BLaER1 (cell line): Measurements from ENCODE around the gene ADRA1B.
A peak's percentile ranks its signal among the peaks of the same experiment; 100 is the strongest.
"Not testable (repeated sequence)": the region's sequence is repeated elsewhere in the genome, so short reads cannot be mapped to it uniquely, and the experiment has no call there.

Experiments
- H3K27ac ChIP-seq: shearing (Covaris generic); formaldehyde crosslinking; 2 replicates; pipeline ENCODE4 v1.8.1; 2022
- H3K27me3 ChIP-seq: shearing (Covaris generic); formaldehyde crosslinking; 2 replicates; pipeline ENCODE4 v1.8.1; 2022
- H3K36me3 ChIP-seq: shearing (Covaris generic); formaldehyde crosslinking; 2 replicates; pipeline ENCODE4 v1.8.1; 2022
- H3K4me1 ChIP-seq: shearing (Covaris generic); formaldehyde crosslinking; 2 replicates; pipeline ENCODE4 v1.8.1; 2022
- H3K4me2 ChIP-seq: shearing (Covaris generic); formaldehyde crosslinking; 2 replicates; pipeline ENCODE4 v1.8.1; 2022
- H3K4me3 ChIP-seq: shearing (Covaris generic); formaldehyde crosslinking; 2 replicates; pipeline ENCODE4 v1.8.1; 2022
- H3K9ac ChIP-seq: shearing (Covaris generic); formaldehyde crosslinking; 2 replicates; pipeline ENCODE4 v1.8.1; 2022
- H3K9me3 ChIP-seq: shearing (Covaris generic); formaldehyde crosslinking; 2 replicates; pipeline ENCODE4 v1.8.1; 2022
- H4K20me1 ChIP-seq: shearing (Covaris generic); formaldehyde crosslinking; 2 replicates; pipeline ENCODE4 v1.8.1; 2022
- Cebpa-rat ChIP-seq: shearing (Covaris generic); IDR thresholded peaks from 2 replicates; pipeline ENCODE4 v1.8.1; 2022

Gene ADRA1B

DNA sequence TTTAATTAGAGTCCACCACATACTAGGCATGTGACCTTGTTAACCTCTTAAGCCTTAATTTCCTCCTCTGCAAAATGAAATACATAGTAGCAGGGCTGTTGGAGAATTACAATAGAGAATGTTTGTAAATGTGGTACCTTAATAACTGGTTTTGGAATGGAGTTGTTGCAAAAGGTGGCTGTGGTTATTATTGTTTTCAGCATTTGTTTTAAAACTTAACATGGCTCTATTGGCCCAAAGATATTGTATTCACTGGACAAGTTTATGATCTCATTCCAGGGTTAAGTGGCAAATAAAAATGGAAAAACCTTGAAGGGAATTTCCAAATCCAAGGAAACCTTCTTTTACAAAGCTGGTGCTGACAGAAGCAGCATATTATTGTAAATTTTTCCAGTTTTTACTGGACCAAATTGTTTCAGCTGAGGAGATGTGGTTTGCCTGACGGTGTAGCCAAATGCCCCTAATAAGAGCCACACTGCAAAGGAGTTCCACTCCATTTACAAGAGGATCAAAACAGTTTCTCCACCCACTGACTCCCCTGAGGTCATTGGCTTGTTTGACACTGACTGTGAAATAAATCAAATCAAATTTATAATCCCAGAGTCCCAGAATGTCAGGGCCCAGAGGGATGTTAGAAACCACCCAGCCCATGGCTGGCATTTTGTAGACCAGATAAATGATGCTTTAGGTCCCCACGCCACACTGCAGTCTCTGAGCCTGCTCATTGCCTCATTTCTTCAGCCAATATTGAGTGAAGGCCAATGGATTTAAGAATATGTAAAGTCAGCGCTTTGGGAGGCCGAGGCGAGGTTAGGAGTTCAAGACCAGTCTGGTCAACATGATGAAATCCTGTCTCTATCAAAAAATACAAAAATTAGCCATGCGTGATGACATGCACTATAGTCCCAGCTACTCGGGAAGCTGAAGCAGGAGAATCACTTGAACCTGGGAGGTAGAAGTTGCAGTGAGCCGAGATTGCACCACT lies 45.2 kb downstream of the ADRA1B start:
- Histone ChIP-seq H3K9me3 (no peaks in the 10 kb centered on the region), H3K4me3 (no peak overlapping the region), H4K20me1 (no peaks in the 10 kb centered on the region), H3K4me2 (no peak overlapping the region), H3K4me1 (no peaks in the 10 kb centered on the region), H3K36me3 (no peaks in the 10 kb centered on the region), H3K27me3 (no peaks in the 10 kb centered on the region), H3K27ac (no peak overlapping the region), H3K9ac (no peak overlapping the region)
- TF ChIP-seq Cebpa-rat, result no peak

DNA sequence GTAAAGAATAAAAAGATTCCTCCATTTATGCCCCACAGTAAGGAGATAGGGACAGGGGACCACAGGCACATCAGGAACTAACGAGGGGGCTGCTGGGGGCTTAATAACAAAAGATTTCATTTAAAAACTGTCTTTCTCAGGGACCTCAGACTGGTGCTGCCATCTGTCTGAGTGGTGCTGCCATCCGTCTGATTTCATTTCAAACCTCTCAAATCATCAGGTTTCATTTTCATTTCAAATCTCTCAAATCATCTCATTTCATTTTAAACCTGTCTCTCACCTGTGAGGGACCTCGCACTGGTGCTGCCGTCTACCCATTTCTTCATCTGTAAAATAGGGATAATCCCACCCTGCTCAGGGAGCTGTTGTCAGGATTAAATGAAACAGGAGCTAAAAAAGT lies 45.9 kb downstream of the ADRA1B start:
- no peaks in the 10 kb centered on the region for H3K36me3 ChIP-seq
- no peak overlapping the region for H3K27ac ChIP-seq
- H3K4me2 ChIP-seq, result no peak overlapping the region
- H3K9ac ChIP-seq, result no peak overlapping the region
- TF ChIP-seq Cebpa-rat, result no peak
- no peaks in the 10 kb centered on the region for H4K20me1 ChIP-seq
- H3K4me1 ChIP-seq, result no peaks in the 10 kb centered on the region
- no peaks in the 10 kb centered on the region for H3K27me3 ChIP-seq
- H3K4me3 ChIP-seq, result no peak overlapping the region
- no peaks in the 10 kb centered on the region for H3K9me3 ChIP-seq

DNA sequence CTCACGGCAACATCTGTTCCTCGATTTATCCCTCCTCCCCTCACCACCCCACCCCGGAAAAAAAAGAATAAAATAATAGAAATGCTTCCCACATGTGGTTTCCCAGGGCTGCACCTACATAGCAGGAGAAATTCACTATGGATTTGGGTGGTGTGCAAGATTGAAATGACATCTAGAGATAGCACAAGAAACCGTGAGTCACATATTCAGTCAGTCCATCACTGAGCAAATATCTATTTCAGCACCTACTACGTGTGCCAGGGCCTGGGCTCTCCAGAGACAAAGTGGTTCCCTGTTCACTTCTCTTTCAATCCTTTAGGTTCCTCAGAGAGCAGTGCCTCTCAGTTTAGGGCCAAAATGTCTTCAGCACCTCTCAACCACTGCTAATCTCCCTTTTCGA lies 47.7 kb downstream of the ADRA1B start:
- Histone ChIP-seq H3K4me2 (no peak overlapping the region), H3K36me3 (no peaks in the 10 kb centered on the region), H3K4me3 (no peak overlapping the region), H3K9ac (no peak overlapping the region), H3K27ac (no peak overlapping the region), H4K20me1 (no peaks in the 10 kb centered on the region), H3K4me1 (no peaks in the 10 kb centered on the region), H3K9me3 (no peaks in the 10 kb centered on the region), H3K27me3 (no peaks in the 10 kb centered on the region)
- no peak for TF ChIP-seq Cebpa-rat

DNA sequence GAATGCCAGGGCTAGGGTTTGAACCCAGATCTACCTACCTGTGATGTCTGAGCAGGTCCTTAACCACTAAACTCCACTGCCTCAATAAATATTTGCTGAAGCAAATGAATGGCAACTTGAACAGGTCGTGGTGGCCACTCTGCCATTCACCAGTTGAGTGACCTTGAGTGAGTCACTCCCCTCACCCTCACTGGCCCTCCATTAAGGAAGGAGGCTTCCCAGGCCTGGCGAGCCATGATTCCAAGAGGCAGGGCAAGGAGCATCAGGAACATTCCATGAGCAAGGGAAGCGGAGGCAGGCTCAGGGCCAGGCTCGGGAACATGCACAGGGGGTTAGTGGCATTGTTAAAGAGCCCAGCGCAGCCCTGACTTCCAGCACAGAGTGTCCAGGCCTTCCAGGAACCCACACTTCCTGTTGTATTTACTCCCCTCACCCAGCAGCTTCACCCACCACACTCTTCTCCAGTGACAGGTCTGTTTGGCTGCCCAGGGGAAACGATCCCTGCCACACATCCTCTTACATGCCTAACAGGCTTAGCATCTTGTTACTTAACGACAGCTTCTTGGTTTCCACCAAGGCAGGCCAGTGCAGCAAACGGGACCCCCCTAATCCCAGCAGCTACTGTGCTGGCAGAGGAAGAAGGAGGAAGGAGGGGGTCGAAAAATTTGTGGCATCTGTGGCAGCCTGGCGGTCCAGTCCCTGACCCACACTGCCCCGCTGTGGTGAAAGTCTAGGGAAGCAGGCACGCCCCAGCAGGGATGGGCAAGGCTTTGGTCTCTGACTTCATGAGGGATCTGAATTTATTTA lies 49.0 kb downstream of the ADRA1B start:
- no peak for TF ChIP-seq Cebpa-rat
- no peaks in the 10 kb centered on the region for H3K9me3 ChIP-seq

DNA sequence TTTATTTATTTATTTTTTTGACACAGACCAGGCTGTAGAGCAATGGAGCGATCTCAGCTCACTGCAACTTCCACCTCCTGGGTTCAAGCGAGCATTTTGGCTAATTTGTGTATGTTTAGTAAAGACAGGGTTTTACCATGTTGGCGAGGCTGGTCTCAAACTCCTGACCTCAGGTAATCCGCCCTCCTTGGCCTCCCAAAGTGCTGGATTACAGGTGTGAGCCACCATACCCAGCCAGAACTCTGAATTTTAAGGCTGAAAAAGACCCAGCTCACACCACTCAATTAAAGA lies 49.5 kb downstream of the ADRA1B start:
- not testable (repeated sequence) for H3K9me3 ChIP-seq, H3K4me1 ChIP-seq, H3K27ac ChIP-seq, H3K36me3 ChIP-seq, H3K9ac ChIP-seq, H3K4me3 ChIP-seq, H3K27me3 ChIP-seq, H4K20me1 ChIP-seq, H3K4me2 ChIP-seq

More for the DNA sequence above, 49.0 kb downstream of the ADRA1B start:
- H3K4me2 ChIP-seq, result no peak overlapping the region
- H3K4me1 ChIP-seq, result no peaks in the 10 kb centered on the region
- H3K9ac ChIP-seq, result no peak overlapping the region
- no peak overlapping the region for H3K27ac ChIP-seq
- H3K4me3 ChIP-seq, result no peak overlapping the region
- no peaks in the 10 kb centered on the region for H4K20me1 ChIP-seq
- H3K27me3 ChIP-seq, result peaks cover 3% of the 10 kb centered on the region
- no peaks in the 10 kb centered on the region for H3K36me3 ChIP-seq

DNA sequence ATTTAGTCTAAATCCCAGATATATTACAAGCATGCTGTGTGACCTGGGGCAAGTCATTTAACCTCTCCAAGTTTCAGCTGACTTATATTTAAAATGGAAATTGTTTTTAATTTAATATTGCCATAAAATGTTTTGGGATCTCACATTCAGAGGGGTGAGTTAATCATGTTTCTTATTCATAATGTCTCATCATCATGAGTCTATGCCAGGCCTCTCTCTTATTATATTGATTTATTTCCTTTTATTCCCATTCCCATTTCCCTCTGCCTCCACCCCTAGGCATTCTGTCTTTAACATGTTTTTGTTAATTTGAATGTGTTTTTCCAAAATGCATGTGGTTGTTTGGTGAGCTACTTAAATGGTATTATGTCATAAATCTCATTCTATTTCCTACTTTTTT lies 53.7 kb downstream of the ADRA1B start:
- H3K27me3 ChIP-seq, result peaks cover 49% of the 10 kb centered on the region
- no peak overlapping the region for H3K27ac ChIP-seq
- H4K20me1 ChIP-seq, result no peaks in the 10 kb centered on the region; the same call in 1 of the 2 replicates
- no peaks in the 10 kb centered on the region for H3K4me1 ChIP-seq
- peaks cover 15% of the 10 kb centered on the region for H3K9me3 ChIP-seq
- TF ChIP-seq Cebpa-rat, result no peak
- H3K4me3 ChIP-seq, result no peak overlapping the region
- H3K36me3 ChIP-seq, result no peaks in the 10 kb centered on the region
- H3K9ac ChIP-seq, result no peak overlapping the region
- H3K4me2 ChIP-seq, result no peak overlapping the region

DNA sequence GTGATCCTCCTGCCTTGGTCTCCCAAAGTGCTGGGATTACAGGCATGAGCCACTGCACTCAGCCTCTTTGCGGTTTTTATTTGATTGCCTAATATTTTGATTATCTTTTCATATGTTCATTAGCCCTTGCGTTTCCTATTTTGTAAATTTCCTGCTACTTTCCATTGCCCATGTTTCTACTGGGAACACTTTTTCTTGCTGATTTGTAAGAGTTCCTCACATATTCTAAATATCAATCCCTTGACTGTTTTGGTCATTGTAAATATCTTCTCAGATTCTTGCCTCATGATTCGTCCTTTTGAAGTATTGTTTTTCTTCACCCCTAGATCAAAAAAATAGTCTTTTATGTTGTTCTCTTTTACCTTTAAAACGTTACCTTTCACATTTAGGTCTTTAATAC lies 54.8 kb downstream of the ADRA1B start:
- Histone ChIP-seq H3K4me3 (no peak overlapping the region), H3K36me3 (no peaks in the 10 kb centered on the region), H3K4me2 (no peak overlapping the region), H3K4me1 (no peaks in the 10 kb centered on the region), H4K20me1 (no peaks in the 10 kb centered on the region; the same call in 1 of the 2 replicates), H3K9ac (no peak overlapping the region), H3K27ac (no peak overlapping the region), H3K9me3 (peaks cover 15% of the 10 kb centered on the region), H3K27me3 (peaks cover 51% of the 10 kb centered on the region)
- TF ChIP-seq Cebpa-rat, result no peak

DNA sequence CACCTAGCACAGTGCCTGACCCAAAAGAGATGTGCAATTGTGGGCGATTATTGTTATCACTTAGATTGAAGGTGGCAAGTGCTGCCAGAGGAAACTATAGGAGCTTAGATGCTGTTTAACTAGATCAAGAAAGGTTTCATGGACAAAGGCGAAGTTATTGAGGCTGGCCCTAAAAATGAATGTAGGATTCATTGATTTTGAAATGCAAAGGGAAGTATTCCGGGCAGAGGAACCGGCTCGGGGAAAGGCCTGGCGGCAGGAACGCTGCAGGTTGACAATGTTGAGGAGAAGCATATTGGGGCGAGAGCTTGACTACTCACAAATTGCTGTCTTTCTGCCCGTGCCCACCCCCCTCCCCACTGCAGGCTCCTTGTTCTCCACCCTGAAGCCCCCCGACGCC lies 55.2 kb downstream of the ADRA1B start:
- H3K27me3 ChIP-seq, result peaks cover 51% of the 10 kb centered on the region
- H3K4me3 ChIP-seq, result peak overlapping the region; percentile 59; the same call in 1 of the 2 replicates
- H3K9ac ChIP-seq, result no peak overlapping the region
- no peak for TF ChIP-seq Cebpa-rat
- no peaks in the 10 kb centered on the region for H3K4me1 ChIP-seq
- no peaks in the 10 kb centered on the region; the same call in 1 of the 2 replicates for H4K20me1 ChIP-seq
- H3K9me3 ChIP-seq, result peaks cover 15% of the 10 kb centered on the region
- H3K27ac ChIP-seq, result no peak overlapping the region
- H3K36me3 ChIP-seq, result no peaks in the 10 kb centered on the region
- no peak overlapping the region for H3K4me2 ChIP-seq

DNA sequence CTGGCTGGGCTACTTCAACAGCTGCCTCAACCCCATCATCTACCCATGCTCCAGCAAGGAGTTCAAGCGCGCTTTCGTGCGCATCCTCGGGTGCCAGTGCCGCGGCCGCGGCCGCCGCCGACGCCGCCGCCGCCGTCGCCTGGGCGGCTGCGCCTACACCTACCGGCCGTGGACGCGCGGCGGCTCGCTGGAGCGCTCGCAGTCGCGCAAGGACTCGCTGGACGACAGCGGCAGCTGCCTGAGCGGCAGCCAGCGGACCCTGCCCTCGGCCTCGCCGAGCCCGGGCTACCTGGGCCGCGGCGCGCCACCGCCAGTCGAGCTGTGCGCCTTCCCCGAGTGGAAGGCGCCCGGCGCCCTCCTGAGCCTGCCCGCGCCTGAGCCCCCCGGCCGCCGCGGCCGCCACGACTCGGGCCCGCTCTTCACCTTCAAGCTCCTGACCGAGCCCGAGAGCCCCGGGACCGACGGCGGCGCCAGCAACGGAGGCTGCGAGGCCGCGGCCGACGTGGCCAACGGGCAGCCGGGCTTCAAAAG lies 55.7 kb downstream of the ADRA1B start:
- H3K9me3 ChIP-seq, result peaks cover 15% of the 10 kb centered on the region
- no peaks in the 10 kb centered on the region for H3K4me1 ChIP-seq
- no peaks in the 10 kb centered on the region; the same call in 1 of the 2 replicates for H4K20me1 ChIP-seq
- no peak overlapping the region for H3K27ac ChIP-seq
- H3K9ac ChIP-seq, result no peak overlapping the region
- H3K4me3 ChIP-seq, result peak overlapping the region; percentile 59
- H3K4me2 ChIP-seq, result peak overlapping the region; percentile 69
- peaks cover 51% of the 10 kb centered on the region for H3K27me3 ChIP-seq
- H3K36me3 ChIP-seq, result no peaks in the 10 kb centered on the region
- no peak for TF ChIP-seq Cebpa-rat
